HepG2 (cell line): ENCODE results near the gene SALL4. TPM values are rescaled to one million over a fixed set of nuclear protein-coding genes. Genes with fewer than 3 reads are reported as not detected.

Experiments used
- ATRX ChIP-seq: sonication (generic); formaldehyde crosslinking; IDR thresholded peaks from 2 replicates; pipeline ENCODE4 v1.4.0; 2020; ENCODE audit warnings: missing genetic modification reagents, borderline replicate concordance
- ELF1 ChIP-seq: sonication (generic); formaldehyde crosslinking; IDR thresholded peaks from 2 replicates; pipeline ENCODE4 v1.4.0; 2020; ENCODE audit warnings: missing genetic modification reagents
- FOSL2 ChIP-seq: sonication (generic); formaldehyde crosslinking; IDR thresholded peaks from 2 replicates; pipeline ENCODE4 v1.4.0; 2020; ENCODE audit warnings: missing genetic modification reagents
- HMGA1 ChIP-seq: sonication (generic); formaldehyde crosslinking; conservative IDR thresholded peaks from 2 replicates; pipeline ENCODE4 v1.4.0; 2020; ENCODE audit warnings: missing genetic modification reagents
- KAT7 ChIP-seq: IDR thresholded peaks from 2 replicates; pipeline ENCODE4 v1.6.1; 2018; ENCODE audit warnings: borderline replicate concordance, missing compliant biosample characterization
- MXD4 ChIP-seq: IDR thresholded peaks from 2 replicates; pipeline ENCODE4 v1.6.1; 2016; ENCODE audit warnings: mild to moderate bottlenecking, missing biosample characterization, missing genetic modification reagents
- NCOA2 ChIP-seq: sonication (generic); formaldehyde crosslinking; IDR thresholded peaks from 2 replicates; pipeline ENCODE4 v1.8.0; 2022; ENCODE audit warnings: inconsistent platforms
- NRL ChIP-seq: sonication (generic); formaldehyde crosslinking; IDR thresholded peaks from 2 replicates; pipeline ENCODE4 v1.5.0; 2020; ENCODE audit warnings: missing genetic modification reagents, mild to moderate bottlenecking, moderate library complexity, borderline replicate concordance
- POLR2A ChIP-seq, 2 experiments: IDR thresholded peaks; 2 replicates each; pipeline ENCODE4 v1.6.1; 2011; ENCODE audit warnings: low read depth in 2 of 2, low read length in 2 of 2, mild to moderate bottlenecking in 1 of 2, moderate library complexity in 1 of 2; ENCODE audit not compliant: insufficient read depth in 1 of 2
- RFX1 ChIP-seq: fragments of 450-650 bp; IDR thresholded peaks from 2 replicates; pipeline ENCODE4 v1.6.1; 2017
- SKI ChIP-seq: fragments of 450-650 bp; IDR thresholded peaks from one replicate; pipeline ENCODE4 v1.6.1; 2018; ENCODE audit warnings: mild to moderate bottlenecking; ENCODE audit not compliant: partially characterized antibody
- SMYD3 ChIP-seq: sonication (generic); formaldehyde crosslinking; IDR thresholded peaks from 2 replicates; pipeline ENCODE4 v1.8.1; 2023; ENCODE audit warnings: mild to moderate bottlenecking, missing genetic modification reagents
- TAF15 ChIP-seq: fragments of 200-400 bp; formaldehyde crosslinking; IDR thresholded peaks from one replicate; pipeline ENCODE4 v1.6.1; 2018; ENCODE audit warnings: mild to moderate bottlenecking, low read depth, low read length; ENCODE audit not compliant: poor library complexity, severe bottlenecking
- TMF1 ChIP-seq: sonication (generic); formaldehyde crosslinking; IDR thresholded peaks from 2 replicates; pipeline ENCODE4 v1.8.1; 2022; ENCODE audit warnings: low read depth, missing genetic modification reagents
- TOE1 ChIP-seq: sonication (generic); formaldehyde crosslinking; IDR thresholded peaks from 2 replicates; pipeline ENCODE4 v1.4.0; 2020; ENCODE audit warnings: mild to moderate bottlenecking, missing genetic modification reagents
- U2AF1 ChIP-seq: fragments of 200-400 bp; formaldehyde crosslinking; optimal IDR thresholded peaks from 2 replicates; pipeline ENCODE3; 2017; ENCODE audit warnings: mild to moderate bottlenecking, low read depth, low read length
- YEATS4 ChIP-seq: sonication (generic); formaldehyde crosslinking; IDR thresholded peaks from 2 replicates; pipeline ENCODE4 v1.4.0; 2020; ENCODE audit warnings: missing genetic modification reagents, borderline replicate concordance
- ZBTB7B ChIP-seq: sonication (generic); formaldehyde crosslinking; IDR thresholded peaks from 2 replicates; pipeline ENCODE4 v1.4.0; 2020; ENCODE audit warnings: missing genetic modification reagents
- ZFP37 ChIP-seq: sonication (generic); formaldehyde crosslinking; IDR thresholded peaks from 2 replicates; pipeline ENCODE4 v1.4.0; 2020; ENCODE audit warnings: missing genetic modification reagents, borderline replicate concordance
- ZNF296 ChIP-seq: sonication (generic); formaldehyde crosslinking; conservative IDR thresholded peaks from 2 replicates; pipeline ENCODE4 v1.5.0; 2020; ENCODE audit warnings: mild to moderate bottlenecking, missing genetic modification reagents
- ZNF33B ChIP-seq: sonication (generic); formaldehyde crosslinking; IDR thresholded peaks from 2 replicates; pipeline ENCODE4 v1.5.1; 2020; ENCODE audit warnings: mild to moderate bottlenecking, missing genetic modification reagents
- ZNF556 ChIP-seq: sonication (generic); formaldehyde crosslinking; IDR thresholded peaks from 2 replicates; pipeline ENCODE4 v1.4.0; 2020; ENCODE audit warnings: mild to moderate bottlenecking, missing genetic modification reagents, borderline replicate concordance
- ZNF558 ChIP-seq: sonication (generic); formaldehyde crosslinking; IDR thresholded peaks from 2 replicates; pipeline ENCODE4 v1.9.0; 2022; ENCODE audit warnings: mild to moderate bottlenecking, missing genetic modification reagents, borderline replicate concordance
- ZNF567 ChIP-seq: sonication (generic); formaldehyde crosslinking; IDR thresholded peaks from 2 replicates; pipeline ENCODE4 v1.8.1; 2023; ENCODE audit warnings: mild to moderate bottlenecking, missing genetic modification reagents, borderline replicate concordance
- ZNF652 ChIP-seq: IDR thresholded peaks from 2 replicates; pipeline ENCODE4 v1.6.1; 2016; ENCODE audit warnings: low read depth, borderline replicate concordance
- ZNF788 ChIP-seq: sonication (generic); formaldehyde crosslinking; IDR thresholded peaks from 2 replicates; pipeline ENCODE4 v1.5.0; 2020; ENCODE audit warnings: mild to moderate bottlenecking, missing genetic modification reagents, borderline replicate concordance
- polyA plus RNA-seq, 8 experiments: library from polyadenylated mRNA; depleted of rRNA in 3 of 8; stranded (reverse) in 7 of 8; unstranded in 1 of 8; fragments of >200 nt; fragmentation: Illumina TruSeq in 4 of 8; extraction: Trizol in 4 of 8; gene quantifications; 2 replicates each; pipeline versions ENCODE4 v1.2.1 to v1.2.3, GENCODE V29; 2011 to 2016; ENCODE audit warnings: low read depth in 4 of 8, missing spikeins in 1 of 8, mixed read lengths in 1 of 8; ENCODE audit not compliant: insufficient read depth in 1 of 8
- total RNA-seq, 5 experiments: library from RNA; depleted of rRNA; stranded (reverse); fragments of >200 nt; fragmentation: Illumina TruSeq; extraction: Trizol; gene quantifications; 2 replicates each; pipeline ENCODE4 v1.2.3, GENCODE V29; 2016; ENCODE audit warnings: low read depth in 1 of 5
- TF ChIP-seq, protein P1 (sequence below): IDR thresholded peaks from 2 replicates; pipeline ENCODE4 v1.6.1; 2016; ENCODE audit warnings: missing compliant biosample characterization, missing genetic modification reagents, borderline replicate concordance
- TF ChIP-seq, protein P2 (sequence below): IDR thresholded peaks from 2 replicates; pipeline ENCODE4 v1.6.1; 2016; ENCODE audit warnings: mild to moderate bottlenecking
- TF ChIP-seq, protein P3 (sequence below): sonication (generic); formaldehyde crosslinking; IDR thresholded peaks from 2 replicates; pipeline ENCODE4 v1.5.0; 2020; ENCODE audit warnings: mild to moderate bottlenecking, missing genetic modification reagents

Gene SALL4
- total and polyA plus RNA-seq, 2 of the 13 experiments (the other 11 are each of a cell fraction or from before 2014, with no cell fraction given) = 0.33 to 1.8 TPM

DNA sequence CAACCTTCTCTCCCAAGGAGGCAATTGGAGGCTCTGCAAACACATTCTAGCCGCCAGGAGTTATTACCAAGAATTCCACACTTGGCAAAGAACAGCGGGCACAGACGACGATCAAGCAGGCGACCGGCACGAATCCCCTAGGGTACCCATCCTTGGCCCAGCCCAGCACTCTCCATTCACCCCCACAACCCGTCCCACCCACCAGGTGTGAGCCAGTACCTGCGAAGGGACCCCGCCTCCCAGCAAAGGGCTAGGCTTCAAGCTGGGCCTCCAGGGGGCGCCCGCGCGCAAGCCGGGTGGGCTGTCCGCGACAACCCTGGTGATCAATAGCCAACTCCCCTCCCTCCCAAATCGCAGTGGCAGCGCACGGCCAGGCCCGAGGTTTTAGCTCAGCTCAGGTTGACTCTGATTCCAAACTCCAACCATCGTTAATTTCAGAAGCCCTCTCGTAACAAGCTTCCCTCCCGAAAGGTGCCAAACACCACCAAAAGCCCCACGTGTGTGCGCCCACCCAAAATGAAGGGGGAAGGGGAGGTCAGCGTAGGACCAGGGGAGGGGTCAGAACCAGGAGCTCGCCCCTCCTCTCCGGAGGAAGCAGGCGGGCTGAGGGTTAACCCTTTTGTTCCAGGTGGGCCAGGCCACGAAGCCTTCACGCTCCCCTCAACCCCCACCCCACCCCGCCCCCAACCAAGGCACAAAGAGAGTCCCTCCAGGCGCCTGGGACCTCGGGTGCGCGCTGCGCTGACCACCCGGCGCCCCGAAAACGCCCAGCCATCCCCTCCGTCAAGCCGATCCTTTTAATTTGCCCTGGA is 2.1 kb downstream of the SALL4 start (continued):
- TF ChIP-seq, protein P1, sequence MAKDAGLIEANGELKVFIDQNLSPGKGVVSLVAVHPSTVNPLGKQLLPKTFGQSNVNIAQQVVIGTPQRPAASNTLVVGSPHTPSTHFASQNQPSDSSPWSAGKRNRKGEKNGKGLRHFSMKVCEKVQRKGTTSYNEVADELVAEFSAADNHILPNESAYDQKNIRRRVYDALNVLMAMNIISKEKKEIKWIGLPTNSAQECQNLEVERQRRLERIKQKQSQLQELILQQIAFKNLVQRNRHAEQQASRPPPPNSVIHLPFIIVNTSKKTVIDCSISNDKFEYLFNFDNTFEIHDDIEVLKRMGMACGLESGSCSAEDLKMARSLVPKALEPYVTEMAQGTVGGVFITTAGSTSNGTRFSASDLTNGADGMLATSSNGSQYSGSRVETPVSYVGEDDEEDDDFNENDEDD (CRISPR knock-in tag) = peak; percentile 64; the same call in 1 of the 2 replicates
- TF ChIP-seq ZNF558 (peak; percentile 42; the same call in 1 of the 2 replicates), KAT7 (peak; percentile 58; the same call in 1 of the 2 replicates), RFX1 (no peak), MXD4 (no peak; the same call in 1 of the 2 replicates), TAF15 (no peak), TOE1 (CRISPR knock-in tag) (no peak), NRL (CRISPR knock-in tag) (peak; percentile 91), ZNF788 (CRISPR knock-in tag) (no peak; the same call in 1 of the 2 replicates), ZNF296 (CRISPR knock-in tag) (no peak), NCOA2 (CRISPR knock-in tag) (no peak), POLR2A (IDR thresholded peaks at IDR 0.05; ENCODE audit: insufficient read depth in 1 of 2, low read depth in 2 of 2, low read length in 2 of 2) (no peak), ZNF556 (CRISPR knock-in tag) (no peak; the same call in 1 of the 2 replicates), ZNF567 (CRISPR knock-in tag) (peak; percentile 91; the same call in 1 of the 2 replicates), ZBTB7B (CRISPR knock-in tag) (peak; percentile 99), TMF1 (CRISPR knock-in tag) (peak; percentile 54; the same call in 1 of the 2 replicates), ZNF652 (peak; percentile 85), ELF1 (CRISPR knock-in tag) (0 out of 2 replicates have a peak, but pooled peaks have one; percentile 21), FOSL2 (CRISPR knock-in tag) (peak; percentile 55), ZFP37 (CRISPR knock-in tag) (no peak; the same call in 1 of the 2 replicates), YEATS4 (no peak; the same call in 1 of the 2 replicates), U2AF1 (no peak), ZNF33B (no peak), ATRX (CRISPR knock-in tag) (no peak), HMGA1 (CRISPR knock-in tag) (no peak), SKI (no peak), SMYD3 (CRISPR knock-in tag) (0 out of 2 replicates have a peak, but pooled peaks have one; percentile 53)
- TF ChIP-seq, protein P2, sequence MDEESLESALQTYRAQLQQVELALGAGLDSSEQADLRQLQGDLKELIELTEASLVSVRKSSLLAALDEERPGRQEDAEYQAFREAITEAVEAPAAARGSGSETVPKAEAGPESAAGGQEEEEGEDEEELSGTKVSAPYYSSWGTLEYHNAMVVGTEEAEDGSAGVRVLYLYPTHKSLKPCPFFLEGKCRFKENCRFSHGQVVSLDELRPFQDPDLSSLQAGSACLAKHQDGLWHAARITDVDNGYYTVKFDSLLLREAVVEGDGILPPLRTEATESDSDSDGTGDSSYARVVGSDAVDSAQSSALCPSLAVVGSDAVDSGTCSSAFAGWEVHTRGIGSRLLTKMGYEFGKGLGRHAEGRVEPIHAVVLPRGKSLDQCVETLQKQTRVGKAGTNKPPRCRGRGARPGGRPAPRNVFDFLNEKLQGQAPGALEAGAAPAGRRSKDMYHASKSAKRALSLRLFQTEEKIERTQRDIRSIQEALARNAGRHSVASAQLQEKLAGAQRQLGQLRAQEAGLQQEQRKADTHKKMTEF (CRISPR knock-in tag) = peak; percentile 80
- TF ChIP-seq, protein P3, sequence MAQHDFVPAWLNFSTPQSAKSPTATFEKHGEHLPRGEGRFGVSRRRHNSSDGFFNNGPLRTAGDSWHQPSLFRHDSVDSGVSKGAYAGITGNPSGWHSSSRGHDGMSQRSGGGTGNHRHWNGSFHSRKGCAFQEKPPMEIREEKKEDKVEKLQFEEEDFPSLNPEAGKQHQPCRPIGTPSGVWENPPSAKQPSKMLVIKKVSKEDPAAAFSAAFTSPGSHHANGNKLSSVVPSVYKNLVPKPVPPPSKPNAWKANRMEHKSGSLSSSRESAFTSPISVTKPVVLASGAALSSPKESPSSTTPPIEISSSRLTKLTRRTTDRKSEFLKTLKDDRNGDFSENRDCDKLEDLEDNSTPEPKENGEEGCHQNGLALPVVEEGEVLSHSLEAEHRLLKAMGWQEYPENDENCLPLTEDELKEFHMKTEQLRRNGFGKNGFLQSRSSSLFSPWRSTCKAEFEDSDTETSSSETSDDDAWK = no peak
